ENCODE data around the gene OR52D1.

Gene OR52D1

DNA sequence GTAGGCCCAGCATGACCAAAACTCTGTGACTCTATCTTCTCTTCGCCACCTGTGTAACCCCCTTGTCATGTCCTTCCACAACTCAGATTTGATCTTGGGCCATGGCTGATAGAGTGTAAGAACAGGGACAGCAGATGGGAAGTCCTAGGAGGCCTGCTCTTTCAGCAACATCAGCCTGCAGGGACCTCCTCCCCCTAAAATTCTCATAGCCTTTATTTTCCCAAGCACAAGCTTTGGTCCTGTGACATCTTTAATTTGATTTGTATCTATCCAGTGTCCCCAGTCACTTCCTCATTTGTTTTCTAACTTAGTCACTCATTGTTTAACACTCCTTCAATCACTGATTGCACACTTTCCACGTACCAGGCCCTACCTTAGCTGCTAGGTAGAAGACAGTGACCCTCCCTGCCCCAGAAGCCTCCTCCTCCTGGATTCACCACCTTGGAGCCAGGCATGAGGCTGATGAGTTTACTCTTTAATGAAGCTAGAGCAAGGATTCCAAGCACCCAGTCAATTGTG lies 16.0 kb downstream of the OR52D1 start:
- Mint-ChIP-seq H3K36me3 (no peaks in the 10 kb centered on the region), H3K4me3 (no peak overlapping the region), H3K27me3 (peaks cover 5% of the 10 kb centered on the region), H3K4me1 (no peaks in the 10 kb centered on the region), H3K9me3 (no peaks in the 10 kb centered on the region), H3K27ac (no peak overlapping the region)

DNA sequence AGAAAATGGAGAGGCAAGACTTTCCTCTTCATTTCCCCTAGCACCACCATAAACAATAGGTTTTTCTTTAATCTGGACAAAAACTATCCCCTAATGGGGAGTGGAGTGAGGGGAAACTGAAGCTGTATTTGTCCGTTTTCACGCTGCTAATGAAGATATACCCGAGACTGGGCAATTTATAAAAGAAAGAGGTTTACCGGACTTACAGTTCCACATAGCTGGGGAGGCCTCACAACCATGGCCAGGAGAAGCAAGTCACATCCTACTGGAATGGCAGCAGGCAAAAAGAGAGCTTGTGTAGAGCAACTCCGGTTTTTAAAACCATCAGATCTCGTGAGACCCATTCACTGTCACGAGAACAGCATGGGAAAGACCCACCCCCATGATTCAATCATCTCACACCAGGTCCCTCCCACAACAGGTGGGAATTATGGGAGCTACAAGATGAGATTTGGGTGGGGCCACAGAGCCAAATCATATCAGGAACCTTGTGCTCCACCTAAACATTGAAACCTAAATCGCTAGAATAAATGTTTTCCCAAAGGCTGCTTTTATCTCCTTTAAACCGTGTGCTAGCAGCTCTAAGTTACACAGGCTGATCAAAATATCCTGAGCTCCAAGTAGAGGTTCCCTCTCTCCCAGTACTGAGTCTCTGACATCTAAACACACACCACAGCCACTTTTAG lies 17.0 kb downstream of the OR52D1 start:
- no peak overlapping the region for H3K27ac Mint-ChIP-seq
- H3K4me1 Mint-ChIP-seq: no peaks in the 10 kb centered on the region
- no peak overlapping the region for H3K4me3 Mint-ChIP-seq
- peaks cover 5% of the 10 kb centered on the region for H3K27me3 Mint-ChIP-seq
- H3K9me3 Mint-ChIP-seq: no peaks in the 10 kb centered on the region
- no peaks in the 10 kb centered on the region for H3K36me3 Mint-ChIP-seq

DNA sequence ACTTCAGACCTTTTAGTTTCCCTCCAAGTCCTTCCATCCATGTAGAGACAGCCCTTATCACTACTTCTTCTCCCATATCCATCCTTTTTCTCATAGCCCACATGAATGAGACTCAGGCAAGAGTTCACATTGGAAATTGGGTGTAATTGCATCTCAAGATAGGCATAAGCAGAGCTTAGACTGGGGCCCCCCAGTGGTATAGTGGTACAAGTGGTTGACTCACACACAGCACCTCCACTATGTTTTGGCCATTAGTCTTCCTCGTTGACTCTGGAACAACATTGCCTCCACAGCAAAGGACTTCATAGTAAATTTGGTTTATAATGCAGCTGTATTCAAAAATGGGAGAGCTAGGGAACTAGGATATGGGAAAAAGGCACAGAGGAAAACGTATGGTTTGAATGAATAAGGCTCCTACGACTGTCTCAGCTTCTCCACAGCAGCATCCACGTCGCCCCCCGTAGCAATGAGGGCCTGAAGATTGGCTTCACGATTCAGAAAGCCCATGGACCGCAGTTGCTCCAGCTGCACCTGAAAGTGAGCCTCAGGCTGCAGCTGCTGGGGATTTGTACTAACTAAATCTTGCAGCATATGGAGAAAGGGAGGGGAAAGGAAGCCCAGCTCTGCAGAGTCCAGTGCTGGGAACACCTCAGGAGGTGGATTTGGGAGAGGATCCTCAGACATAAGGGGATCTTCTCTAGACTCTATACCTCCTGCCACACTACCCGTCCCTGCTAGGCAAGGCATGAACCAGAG lies 18.9 kb downstream of the OR52D1 start:
- H3K9me3 Mint-ChIP-seq: no peaks in the 10 kb centered on the region
- no peaks in the 10 kb centered on the region for H3K27me3 Mint-ChIP-seq
- no peaks in the 10 kb centered on the region for H3K36me3 Mint-ChIP-seq
- no peak overlapping the region for H3K4me3 Mint-ChIP-seq
- H3K4me1 Mint-ChIP-seq: no peaks in the 10 kb centered on the region
- no peak overlapping the region for H3K27ac Mint-ChIP-seq

DNA sequence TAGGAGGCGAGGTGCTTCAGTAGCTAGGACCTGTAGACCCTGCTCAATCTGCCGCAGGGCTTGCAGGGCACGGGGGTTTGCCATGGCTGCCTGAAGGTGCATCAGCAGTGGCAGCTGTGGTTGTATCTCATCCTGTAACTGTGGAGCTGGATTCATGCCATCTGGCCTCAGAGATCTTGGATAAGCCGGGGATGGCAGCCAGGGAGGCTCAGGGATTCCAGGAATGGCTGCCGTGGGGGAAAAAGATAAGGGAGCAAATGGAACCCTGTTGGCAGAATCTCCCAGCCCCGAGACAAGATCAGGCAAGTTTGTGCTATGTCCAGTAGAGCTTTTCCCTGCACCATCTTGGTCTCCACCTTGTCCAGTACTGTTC lies 19.4 kb downstream of the OR52D1 start:
- no peaks in the 10 kb centered on the region for H3K4me1 Mint-ChIP-seq
- no peaks in the 10 kb centered on the region for H3K9me3 Mint-ChIP-seq
- no peaks in the 10 kb centered on the region for H3K27me3 Mint-ChIP-seq
- no peak overlapping the region for H3K4me3 Mint-ChIP-seq
- no peak overlapping the region for H3K27ac Mint-ChIP-seq
- H3K36me3 Mint-ChIP-seq: no peaks in the 10 kb centered on the region

DNA sequence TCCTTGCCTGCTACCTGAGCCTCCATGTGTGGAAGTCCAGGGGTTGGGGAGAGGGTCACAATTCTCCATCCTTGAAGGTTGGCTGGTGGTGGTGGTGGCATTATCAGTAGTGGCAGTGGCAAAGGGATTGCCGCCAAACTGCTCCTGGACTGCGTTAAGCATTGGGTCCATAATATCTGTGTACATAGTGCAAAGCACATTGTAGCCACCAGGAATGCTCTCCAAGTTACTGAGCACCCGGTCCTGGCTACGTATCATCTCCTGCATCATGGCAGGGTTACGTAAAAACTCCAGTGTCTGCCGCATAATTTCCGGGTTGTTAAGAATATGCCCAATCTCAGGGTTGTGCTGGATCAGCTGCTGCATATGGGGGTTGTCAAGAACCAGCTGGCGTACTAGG lies 20.1 kb downstream of the OR52D1 start:
- no peaks in the 10 kb centered on the region for H3K27me3 Mint-ChIP-seq
- H3K36me3 Mint-ChIP-seq: no peaks in the 10 kb centered on the region
- no peaks in the 10 kb centered on the region for H3K4me1 Mint-ChIP-seq
- H3K4me3 Mint-ChIP-seq: no peak overlapping the region
- no peaks in the 10 kb centered on the region for H3K9me3 Mint-ChIP-seq
- no peak overlapping the region for H3K27ac Mint-ChIP-seq

DNA sequence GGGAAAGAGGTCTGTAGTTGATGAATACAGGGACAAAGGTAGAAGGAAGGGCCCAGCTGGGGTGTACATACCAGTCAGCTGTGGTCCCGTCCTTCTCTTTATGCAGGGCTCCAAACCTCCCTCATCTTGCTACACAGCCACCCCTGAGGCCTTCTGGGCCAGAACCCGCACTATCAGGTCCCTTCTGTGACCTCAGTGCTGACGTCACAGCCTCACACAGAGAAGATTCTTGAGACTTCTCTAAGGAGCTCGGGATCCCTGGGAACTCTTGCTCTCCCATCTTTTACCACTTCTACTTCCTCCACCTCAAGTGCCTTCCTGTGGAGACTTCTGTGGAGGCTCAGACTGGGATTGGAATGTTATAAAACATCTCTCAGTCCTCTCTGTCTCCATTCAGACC lies 21.3 kb downstream of the OR52D1 start, which contains the start of gene UBQLN3:
UBQLN3 (minus strand) TSS at position 155 of the 400 bp plus-strand sequence. CDS start 399 bp downstream, outside the sequence.
- Mint-ChIP-seq H3K27me3 (no peaks in the 10 kb centered on the region), H3K9me3 (no peaks in the 10 kb centered on the region), H3K36me3 (no peaks in the 10 kb centered on the region), H3K27ac (no peak within 1 kb of the TSS), H3K4me1 (no peaks in the 10 kb centered on the region), H3K4me3 (no peak within 1 kb of the TSS)

DNA sequence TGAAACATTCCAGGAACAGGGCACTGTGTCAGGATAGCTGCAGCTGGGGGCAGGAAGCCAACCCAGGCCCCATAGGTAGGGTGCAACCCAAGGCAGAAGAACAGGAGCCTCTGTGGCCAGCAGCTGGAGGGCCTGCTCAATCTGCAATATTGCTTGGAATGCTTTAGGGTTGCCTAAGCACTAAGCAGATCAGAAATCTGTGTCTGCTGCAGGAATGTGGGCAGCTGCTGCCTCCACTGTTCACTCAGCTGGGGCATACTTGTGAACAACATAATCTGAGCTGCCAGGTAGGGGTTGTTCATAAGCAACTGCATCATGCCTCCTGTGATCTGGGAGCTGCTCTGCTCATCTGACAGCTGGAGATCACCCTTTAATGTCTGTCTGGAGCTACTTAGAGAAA lies 26.4 kb downstream of the OR52D1 start:
- no peak overlapping the region for H3K4me3 Mint-ChIP-seq
- H3K4me1 Mint-ChIP-seq: no peaks in the 10 kb centered on the region
- H3K27me3 Mint-ChIP-seq: no peaks in the 10 kb centered on the region
- H3K27ac Mint-ChIP-seq: no peak overlapping the region
- H3K9me3 Mint-ChIP-seq: no peaks in the 10 kb centered on the region
- H3K36me3 Mint-ChIP-seq: no peaks in the 10 kb centered on the region

DNA sequence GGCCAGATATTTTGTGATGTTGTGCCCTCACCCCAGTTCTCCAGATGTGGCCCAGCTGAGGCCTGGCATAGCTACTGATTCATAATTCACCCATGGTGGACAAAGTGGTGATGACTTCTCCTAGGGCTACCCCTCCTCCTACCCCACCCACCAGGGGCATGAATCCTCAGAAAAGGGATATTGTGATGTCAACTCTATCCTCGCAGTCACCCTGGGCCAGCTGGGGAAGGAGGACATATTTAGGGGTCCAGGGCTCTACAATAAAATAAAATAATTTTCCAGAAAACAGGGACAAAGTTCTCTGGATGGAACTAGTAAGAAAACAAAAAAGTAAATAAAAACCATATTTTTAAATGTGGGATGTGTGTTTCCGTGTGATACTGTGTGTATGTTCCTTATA lies 28.1 kb downstream of the OR52D1 start, which contains the start of gene UBQLNL:
UBQLNL (minus strand) TSS at position 101 of the 400 bp plus-strand sequence. CDS start 258 bp downstream, outside the sequence.
- H3K27me3 Mint-ChIP-seq: no peaks in the 10 kb centered on the region
- no peak within 1 kb of the TSS for H3K4me3 Mint-ChIP-seq
- H3K36me3 Mint-ChIP-seq: no peaks in the 10 kb centered on the region
- no peak within 1 kb of the TSS for H3K27ac Mint-ChIP-seq
- H3K9me3 Mint-ChIP-seq: no peaks in the 10 kb centered on the region
- no peaks in the 10 kb centered on the region for H3K4me1 Mint-ChIP-seq

DNA sequence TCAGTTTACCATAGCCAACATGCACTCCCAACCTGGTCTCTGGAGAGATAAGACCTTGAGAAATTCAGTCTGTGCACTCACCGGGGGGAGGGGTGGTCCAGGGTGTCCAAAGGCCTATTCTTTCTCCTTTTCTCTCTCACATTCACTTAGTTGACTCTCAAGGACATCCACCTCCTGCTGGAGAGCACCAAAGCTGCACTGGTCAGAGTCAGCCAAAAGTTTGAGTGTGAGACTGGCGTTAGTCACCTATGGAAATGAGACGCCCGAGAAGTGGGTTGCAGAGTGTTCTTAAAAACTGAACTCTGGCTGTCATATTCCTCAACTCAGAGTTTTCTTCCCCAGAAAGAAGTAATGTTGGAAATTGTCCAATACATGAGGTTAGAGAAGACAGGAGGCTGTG lies 33.1 kb downstream of the OR52D1 start:
- Mint-ChIP-seq H3K27ac (no peak overlapping the region), H3K4me3 (no peak overlapping the region), H3K36me3 (no peaks in the 10 kb centered on the region), H3K27me3 (no peaks in the 10 kb centered on the region), H3K9me3 (no peaks in the 10 kb centered on the region), H3K4me1 (no peaks in the 10 kb centered on the region)

DNA sequence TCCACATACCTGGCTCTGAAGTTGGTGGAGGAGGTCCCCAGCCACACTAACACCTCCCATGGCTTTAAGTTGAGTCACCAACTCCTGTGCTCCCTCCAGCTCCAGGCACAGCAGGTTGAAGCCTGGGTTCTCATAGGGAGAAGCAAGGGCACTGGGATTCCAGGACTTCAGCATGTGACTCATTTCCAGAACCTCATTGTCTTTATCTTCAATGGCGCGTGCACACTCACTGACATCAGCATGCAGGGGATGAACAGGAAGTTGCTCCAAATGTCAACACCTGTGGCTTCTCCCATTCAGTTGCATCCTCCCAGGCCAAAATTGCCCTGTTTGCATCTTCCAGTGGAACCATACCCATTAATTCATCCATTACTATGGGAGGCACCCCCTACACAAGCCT lies 33.8 kb downstream of the OR52D1 start:
- no peak overlapping the region for H3K4me3 Mint-ChIP-seq
- no peaks in the 10 kb centered on the region for H3K4me1 Mint-ChIP-seq
- H3K36me3 Mint-ChIP-seq: no peaks in the 10 kb centered on the region
- no peaks in the 10 kb centered on the region for H3K27me3 Mint-ChIP-seq
- no peaks in the 10 kb centered on the region for H3K9me3 Mint-ChIP-seq
- no peak overlapping the region for H3K27ac Mint-ChIP-seq

DNA sequence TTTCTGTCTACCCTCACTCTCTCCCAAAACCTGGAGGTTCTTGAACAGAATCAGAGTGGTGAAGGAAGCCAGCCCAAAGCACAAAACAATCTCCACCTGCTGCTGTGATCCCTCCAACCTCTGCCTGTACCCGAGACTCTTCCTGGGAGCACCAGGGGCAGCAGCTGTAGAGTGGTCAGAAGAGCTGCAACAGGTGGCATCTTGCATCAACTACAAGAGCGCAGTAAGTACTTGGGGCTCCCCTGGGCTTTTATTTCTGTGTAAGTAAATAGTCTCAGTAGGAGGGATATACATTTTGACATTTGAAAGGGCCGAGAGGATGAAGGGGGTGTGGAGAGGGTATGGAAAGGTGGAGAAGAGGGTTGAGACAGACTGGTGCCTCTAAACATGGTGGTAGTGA lies 36.3 kb downstream of the OR52D1 start:
- no peaks in the 10 kb centered on the region for H3K36me3 Mint-ChIP-seq
- H3K9me3 Mint-ChIP-seq: no peaks in the 10 kb centered on the region
- H3K4me1 Mint-ChIP-seq: no peaks in the 10 kb centered on the region
- H3K27ac Mint-ChIP-seq: no peak overlapping the region
- no peak overlapping the region for H3K4me3 Mint-ChIP-seq
- H3K27me3 Mint-ChIP-seq: no peaks in the 10 kb centered on the region

DNA sequence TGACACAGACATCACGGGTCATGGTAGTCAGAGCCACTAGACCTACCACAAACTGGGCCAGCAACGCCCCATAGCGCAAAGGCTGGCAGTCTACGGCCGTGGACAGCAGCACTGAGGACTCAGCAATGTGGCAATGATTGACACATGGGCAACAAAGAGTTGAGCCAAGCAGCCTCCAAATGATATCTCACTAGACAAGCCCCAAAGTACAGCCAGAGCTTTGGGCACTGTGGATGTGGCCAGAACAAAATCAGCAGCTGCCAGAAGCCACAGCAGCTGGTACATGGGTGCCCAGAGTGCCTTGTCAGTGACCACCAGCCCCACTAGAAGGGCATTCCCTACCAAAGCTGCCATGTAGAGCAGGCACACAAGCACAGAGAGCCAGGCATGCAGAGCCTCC lies 39.2 kb downstream of the OR52D1 start:
- Mint-ChIP-seq H3K27me3 (no peaks in the 10 kb centered on the region), H3K27ac (no peak overlapping the region), H3K9me3 (no peaks in the 10 kb centered on the region), H3K4me3 (no peak overlapping the region), H3K36me3 (no peaks in the 10 kb centered on the region), H3K4me1 (no peaks in the 10 kb centered on the region)

DNA sequence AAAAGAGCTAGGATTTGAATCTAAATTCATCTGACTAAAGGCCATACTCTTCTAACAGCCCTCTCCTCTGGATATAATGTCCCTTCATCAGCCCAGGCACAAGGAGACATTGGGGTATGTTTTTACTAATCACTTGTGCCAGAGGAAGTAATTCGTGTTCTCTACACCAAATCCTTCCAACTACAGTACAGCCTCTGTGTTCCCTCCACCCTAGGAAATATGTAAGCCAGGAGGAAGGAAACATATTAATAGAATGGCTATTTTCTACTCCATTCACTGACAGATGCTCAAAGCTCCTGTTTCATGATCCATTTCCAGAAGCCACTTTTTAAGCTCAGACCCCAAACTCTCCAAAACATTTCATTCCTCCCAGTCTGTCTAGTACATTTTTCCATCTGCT lies 40.0 kb downstream of the OR52D1 start:
- no peaks in the 10 kb centered on the region for H3K4me1 Mint-ChIP-seq
- no peaks in the 10 kb centered on the region for H3K36me3 Mint-ChIP-seq
- H3K27me3 Mint-ChIP-seq: no peaks in the 10 kb centered on the region
- H3K27ac Mint-ChIP-seq: no peak overlapping the region
- H3K4me3 Mint-ChIP-seq: no peak overlapping the region
- H3K9me3 Mint-ChIP-seq: no peaks in the 10 kb centered on the region

DNA sequence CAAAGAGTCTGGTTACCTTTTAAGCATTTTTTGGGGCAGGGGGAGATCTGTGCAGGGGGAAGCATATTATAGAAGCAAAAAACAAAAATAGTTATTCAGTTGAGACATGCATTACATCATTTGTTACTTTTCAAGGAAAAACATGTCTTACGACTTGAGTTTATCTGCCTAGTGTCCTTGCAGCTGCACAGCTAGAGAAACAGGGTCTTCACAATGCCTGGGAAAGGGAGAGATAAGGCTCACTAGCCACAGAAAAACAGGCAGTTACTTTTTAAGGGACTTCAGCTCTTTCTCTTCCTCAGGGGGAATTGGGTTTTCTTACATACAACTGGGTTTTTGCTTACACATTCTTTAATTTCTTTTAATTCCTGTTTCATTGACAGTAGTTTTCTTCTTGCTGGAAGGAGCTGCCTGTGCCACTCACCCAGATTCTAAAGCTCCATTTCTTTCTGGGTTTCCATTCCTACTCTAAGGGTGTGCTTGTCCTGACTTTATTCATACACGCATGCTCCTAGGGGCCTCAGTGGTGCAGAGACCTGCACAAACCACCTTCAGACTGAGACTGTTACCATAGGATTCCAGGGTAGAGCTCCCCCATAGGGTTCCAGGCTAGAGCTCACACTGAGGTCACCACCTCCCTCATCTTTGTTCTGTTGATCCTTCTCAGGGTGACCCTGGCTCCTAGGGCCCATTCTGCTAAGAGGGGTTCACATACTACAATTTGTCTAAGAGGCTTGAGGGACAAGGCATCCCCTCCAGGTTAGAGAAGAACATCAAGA lies 42.8 kb downstream of the OR52D1 start:
- H3K27ac Mint-ChIP-seq: no peak overlapping the region
- no peaks in the 10 kb centered on the region for H3K9me3 Mint-ChIP-seq
- H3K4me3 Mint-ChIP-seq: no peak overlapping the region
- no peaks in the 10 kb centered on the region for H3K27me3 Mint-ChIP-seq
- no peaks in the 10 kb centered on the region for H3K36me3 Mint-ChIP-seq
- no peaks in the 10 kb centered on the region for H3K4me1 Mint-ChIP-seq

DNA sequence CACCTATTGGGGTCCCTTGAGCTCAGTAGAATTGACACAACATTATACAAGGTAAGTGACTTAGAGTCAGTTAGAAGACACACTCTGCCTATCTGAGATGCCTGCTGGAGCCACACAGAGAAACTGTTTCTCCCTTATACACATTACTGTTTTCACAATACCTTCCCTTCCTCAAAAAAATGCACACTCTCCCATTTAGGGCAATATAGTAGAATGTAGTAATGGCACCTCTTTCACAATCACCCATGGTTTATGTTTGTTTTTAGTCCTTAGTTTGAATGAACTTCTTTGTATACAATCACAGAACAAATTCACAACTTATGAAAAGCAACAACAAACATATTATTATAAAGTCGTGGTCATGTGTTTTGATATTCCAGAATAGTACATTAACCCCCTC lies 45.6 kb downstream of the OR52D1 start:
- Mint-ChIP-seq H3K36me3 (no peaks in the 10 kb centered on the region), H3K4me3 (no peak overlapping the region), H3K27ac (no peak overlapping the region), H3K27me3 (no peaks in the 10 kb centered on the region), H3K4me1 (no peaks in the 10 kb centered on the region), H3K9me3 (no peaks in the 10 kb centered on the region)

DNA sequence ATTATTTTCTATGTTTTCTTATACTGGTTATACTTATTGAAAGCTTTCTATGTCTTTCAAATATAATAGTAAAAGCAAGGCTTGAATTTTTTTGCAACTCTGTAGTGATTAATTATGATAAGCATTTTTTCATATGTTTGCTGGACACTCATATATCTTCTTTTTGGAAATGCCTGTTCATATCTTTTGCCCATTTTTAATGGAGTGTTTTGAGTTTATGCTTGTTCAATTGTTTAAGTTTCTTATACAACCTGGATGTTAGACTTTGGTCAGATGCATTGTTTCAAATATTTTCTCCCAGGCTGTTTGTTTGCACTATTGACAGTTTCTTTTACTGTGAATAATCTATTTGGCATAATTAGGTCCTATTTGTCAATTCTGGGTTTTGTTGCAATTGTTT lies 48.0 kb downstream of the OR52D1 start:
- H3K36me3 Mint-ChIP-seq: no peaks in the 10 kb centered on the region
- no peak overlapping the region for H3K4me3 Mint-ChIP-seq
- H3K4me1 Mint-ChIP-seq: no peaks in the 10 kb centered on the region
- H3K27ac Mint-ChIP-seq: no peak overlapping the region
- no peaks in the 10 kb centered on the region for H3K9me3 Mint-ChIP-seq
- no peaks in the 10 kb centered on the region for H3K27me3 Mint-ChIP-seq
